Type B pancreatic cell (in vitro differentiated cells): Measurements from ENCODE around the gene EPN3. TPM values are rescaled to one million over a fixed set of nuclear protein-coding genes. Genes with fewer than 3 reads are reported as not detected.
A peak's percentile ranks its signal among the peaks of the same experiment; 100 is the strongest.

Experiments used
- DNase-seq: peaks from one replicate; pipeline ENCODE4 v3.0.0; 2021; ENCODE audit warnings: mixed read lengths; ENCODE audit not compliant: unreplicated experiment; ENCODE audit errors: extremely low spot score
- H3K27ac Mint-ChIP-seq: 2 replicates; pipeline ENCODE4 v1.8.0; 2021; ENCODE audit warnings: mild to moderate bottlenecking, mixed read lengths
- H3K27me3 Mint-ChIP-seq: 2 replicates; pipeline ENCODE4 v1.8.0; 2021; ENCODE audit warnings: mixed read lengths
- H3K36me3 Mint-ChIP-seq: 2 replicates; pipeline ENCODE4 v1.8.0; 2021; ENCODE audit warnings: mixed read lengths
- H3K4me1 Mint-ChIP-seq: one replicate; pipeline ENCODE4 v1.8.0; 2021; ENCODE audit warnings: mixed read lengths; ENCODE audit not compliant: unreplicated experiment
- H3K4me3 Mint-ChIP-seq: 2 replicates; pipeline ENCODE4 v1.8.0; 2021; ENCODE audit warnings: mild to moderate bottlenecking, mixed read lengths
- H3K9me3 Mint-ChIP-seq: 2 replicates; pipeline ENCODE4 v1.8.0; 2021; ENCODE audit warnings: mixed read lengths
- CTCF ChIP-seq: fragments of 200-600 bp; sonication (generic); conservative IDR thresholded peaks from 2 replicates; pipeline ENCODE4 v1.5.0; 2021; ENCODE audit warnings: antibody characterized with exemption, mild to moderate bottlenecking
- total RNA-seq: library from RNA; stranded (reverse); gene quantifications from 2 replicates; pipeline ENCODE4 v1.2.1, GENCODE V29; 2021; ENCODE audit warnings: low replicate concordance

The EPN3 gene
- total RNA-seq, 1 donor from 2014 or later, result 41.7 TPM

GRCh38 chr17:50498021-50498874 is 34.3 kb upstream of the EPN3 start:
- no peaks in the 10 kb centered on the region for H3K27me3 Mint-ChIP-seq
- no peaks in the 10 kb centered on the region for H3K36me3 Mint-ChIP-seq
- no peak for DNase-seq
- H3K4me1 Mint-ChIP-seq, result peaks cover 21% of the 10 kb centered on the region
- H3K9me3 Mint-ChIP-seq, result no peaks in the 10 kb centered on the region
- TF ChIP-seq CTCF, result no peak
- peak overlapping the region; percentile 51 for H3K27ac Mint-ChIP-seq
- no peak overlapping the region for H3K4me3 Mint-ChIP-seq

GRCh38 chr17:50499270-50499669 is 33.3 kb upstream of the EPN3 start:
- H3K4me1 Mint-ChIP-seq, result peaks cover 24% of the 10 kb centered on the region
- no peaks in the 10 kb centered on the region for H3K27me3 Mint-ChIP-seq
- H3K36me3 Mint-ChIP-seq, result no peaks in the 10 kb centered on the region
- H3K4me3 Mint-ChIP-seq, result no peak overlapping the region
- DNase-seq, result no peak
- H3K9me3 Mint-ChIP-seq, result no peaks in the 10 kb centered on the region
- TF ChIP-seq CTCF, result no peak
- H3K27ac Mint-ChIP-seq, result no peak overlapping the region

GRCh38 chr17:50499721-50500120 is 32.8 kb upstream of the EPN3 start:
- Mint-ChIP-seq H3K4me1 (peaks cover 24% of the 10 kb centered on the region), H3K9me3 (no peaks in the 10 kb centered on the region)

GRCh38 chr17:50501054-50501453 is 31.5 kb upstream of the EPN3 start:
- no peaks in the 10 kb centered on the region for H3K27me3 Mint-ChIP-seq
- no peaks in the 10 kb centered on the region for H3K36me3 Mint-ChIP-seq
- DNase-seq, result no peak

More at GRCh38 chr17:50499721-50500120, 32.8 kb upstream of the EPN3 start:
- H3K36me3 Mint-ChIP-seq, result no peaks in the 10 kb centered on the region
- no peaks in the 10 kb centered on the region for H3K27me3 Mint-ChIP-seq
- DNase-seq, result no peak
- H3K27ac Mint-ChIP-seq, result no peak overlapping the region
- no peak overlapping the region for H3K4me3 Mint-ChIP-seq
- no peak for TF ChIP-seq CTCF

GRCh38 chr17:50502301-50502990 is 30.1 kb upstream of the EPN3 start:
- no peak for TF ChIP-seq CTCF
- Mint-ChIP-seq H3K4me3 (no peak overlapping the region), H3K27me3 (no peaks in the 10 kb centered on the region), H3K36me3 (no peaks in the 10 kb centered on the region), H3K27ac (no peak overlapping the region), H3K4me1 (peaks cover 35% of the 10 kb centered on the region), H3K9me3 (no peaks in the 10 kb centered on the region)
- no peak for DNase-seq

More at GRCh38 chr17:50501054-50501453, 31.5 kb upstream of the EPN3 start:
- no peak overlapping the region for H3K27ac Mint-ChIP-seq
- peaks cover 32% of the 10 kb centered on the region for H3K4me1 Mint-ChIP-seq
- no peak overlapping the region for H3K4me3 Mint-ChIP-seq
- no peaks in the 10 kb centered on the region for H3K9me3 Mint-ChIP-seq
- TF ChIP-seq CTCF, result peak; percentile 77
